ENCODE results near the gene UCP2.

The UCP2 gene

GRCh38 chr11:73982595-73982989 lies at the start of gene UCP2:
UCP2 (minus strand) TSS chr11:73982843; CDS start chr11:73978378, 4,465 bp downstream.
- peak; percentile 88 for DNase-seq

- no peak for DNase-seq
Observed at GRCh38 chr11:74030723-74031676, 48.4 kb upstream of the UCP2 start.

- peak; percentile 57 for DNase-seq
Observed at GRCh38 chr11:74025467-74026166, 43.0 kb upstream of the UCP2 start.

- DNase-seq: peak; percentile 61
Observed at GRCh38 chr11:74024261-74025029, 41.8 kb upstream of the UCP2 start.

GRCh38 chr11:74023276-74023675 lies 40.6 kb upstream of the UCP2 start:
- peak; percentile 30 for DNase-seq

GRCh38 chr11:74022546-74022945 lies 39.9 kb upstream of the UCP2 start:
- no peak for DNase-seq

- no peak for DNase-seq
Observed at GRCh38 chr11:74021998-74022397, 39.4 kb upstream of the UCP2 start.

GRCh38 chr11:74020539-74020938 lies 37.9 kb upstream of the UCP2 start:
- no peak for DNase-seq

GRCh38 chr11:74019860-74020259 lies 37.2 kb upstream of the UCP2 start:
- no peak for DNase-seq

GRCh38 chr11:74019104-74019738 lies 36.6 kb upstream of the UCP2 start:
- DNase-seq: no peak

GRCh38 chr11:74018331-74019005 lies 35.8 kb upstream of the UCP2 start:
- DNase-seq: peak; percentile 69

- no peak for DNase-seq
Observed at GRCh38 chr11:74017631-74018030, 35.0 kb upstream of the UCP2 start.

- no peak for DNase-seq
Observed at GRCh38 chr11:74015919-74016684, 33.5 kb upstream of the UCP2 start.

GRCh38 chr11:74014880-74015279 lies 32.2 kb upstream of the UCP2 start:
- DNase-seq: no peak

GRCh38 chr11:74013141-74013540 lies 30.5 kb upstream of the UCP2 start:
- no peak for DNase-seq

GRCh38 chr11:74012074-74012809 lies 29.6 kb upstream of the UCP2 start:
- peak; percentile 47 for DNase-seq

GRCh38 chr11:74011360-74012073 lies 28.9 kb upstream of the UCP2 start:
- DNase-seq: peak; percentile 75

GRCh38 chr11:74010306-74011300 lies 28.0 kb upstream of the UCP2 start:
- no peak for DNase-seq
